Measurements from ENCODE around the gene TRANK1.

DNA sequence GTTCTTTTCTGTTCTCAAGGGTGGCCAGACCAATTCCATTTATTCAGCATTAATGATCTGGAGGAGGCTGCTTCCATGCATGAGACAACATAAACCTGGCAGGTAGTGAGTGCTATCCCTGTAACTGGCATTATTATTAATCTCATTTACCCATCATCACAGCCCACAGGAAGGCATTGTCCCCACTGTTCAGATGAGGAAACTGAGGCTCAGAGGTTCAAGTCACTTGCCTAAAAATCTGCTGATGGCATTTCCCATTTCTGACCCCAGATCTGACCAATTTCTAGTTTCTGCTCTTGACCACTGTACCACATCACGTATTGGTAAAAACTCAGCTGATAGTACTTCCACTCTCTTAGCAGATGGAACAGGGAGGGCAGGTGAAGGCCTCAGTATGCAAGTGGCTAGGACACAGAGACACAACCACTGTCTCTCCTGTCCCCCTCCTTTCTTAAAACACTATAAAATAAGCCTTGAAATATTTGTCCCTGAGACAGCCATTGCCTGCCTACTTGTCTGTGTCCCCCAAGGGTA, 36.1 kb downstream of the TRANK1 start:
- no peak for TF ChIP-seq POLR2A (IDR thresholded peaks at IDR 0.05)
- TF ChIP-seq POLR2AphosphoS5 (IDR thresholded peaks at IDR 0.05), result no peak

Data from prostate gland (tissue), 1 donor.